ENCODE data around the gene GMPR.

- no peak for TF ChIP-seq CTCF (IDR thresholded peaks at IDR 0.05)
- no peak for TF ChIP-seq ZFX (IDR thresholded peaks at IDR 0.05; ENCODE audit: borderline replicate concordance)
Observed at GRCh38 chr6:16295471-16295870, 57.1 kb downstream of the GMPR start.
